Measurements from ENCODE around the gene MGAT5. TPM values are rescaled to one million over a fixed set of nuclear protein-coding genes. Genes with fewer than 3 reads are reported as not detected.

Gene MGAT5
- total and polyA plus RNA-seq, 3 experiments from 2014 or later, result 6.4 to 42.4 (median 40.9) TPM

- H3K4me1 ChIP-seq (ENCODE audit: insufficient read depth, low read length), result peaks cover 28% of the 10 kb centered on the region
- Mint-ChIP-seq H3K4me3 (no peak overlapping the region), H3K27me3 (peaks cover 0 to 2% of the 10 kb centered on the region in 2 donors), H3K4me1 (peaks cover 64 to 95% (median 83%) of the 10 kb centered on the region in 3 donors), H3K9me3 (no peaks in the 10 kb centered on the region), H3K36me3 (peaks cover 3 to 23% (median 4%) of the 10 kb centered on the region in 3 donors), H3K27ac (peak overlapping the region in 1 of 8 donors; percentile 7)
- H3K27me3 ChIP-seq (ENCODE audit: insufficient read depth, low read length, poor library complexity, severe bottlenecking), result no peaks in the 10 kb centered on the region
- CTCF ChIA-PET, result no interaction called here
- DNase-seq, result no peak
- no peaks in the 10 kb centered on the region for H3K36me3 ChIP-seq (ENCODE audit: insufficient read depth, low read length)
- H3K4me3 ChIP-seq (ENCODE audit: low read length), result no peak overlapping the region
- no peaks in the 10 kb centered on the region for H3K9me3 ChIP-seq (ENCODE audit: low read length)
- POLR2A ChIA-PET, result no interaction called here
- no peak overlapping the region for H3K27ac ChIP-seq (ENCODE audit: low read depth, low read length)
Measured at GRCh38 chr2:134279417-134279816, 25.5 kb downstream of the MGAT5 start.

- peaks cover 3 to 20% (median 4%) of the 10 kb centered on the region in 3 donors for H3K36me3 Mint-ChIP-seq
- no peak overlapping the region for H3K27ac ChIP-seq (ENCODE audit: low read depth, low read length)
- H3K27me3 Mint-ChIP-seq, result peaks cover 0 to 2% of the 10 kb centered on the region in 2 donors
- H3K36me3 ChIP-seq (ENCODE audit: insufficient read depth, low read length), result no peaks in the 10 kb centered on the region
- ChIA-PET POLR2A (no interaction called here), CTCF (interaction anchor here (0.9 kb wide), 1 partner anchor 87 kb away, joined by 3 read pairs; no protein-coding TSS in a partner anchor)
- H3K4me1 Mint-ChIP-seq, result peaks cover 58 to 92% (median 82%) of the 10 kb centered on the region in 3 donors
- H3K4me3 ChIP-seq (ENCODE audit: low read length), result no peak overlapping the region
- DNase-seq, result no peak
- no peaks in the 10 kb centered on the region for H3K9me3 ChIP-seq (ENCODE audit: low read length)
- no peak overlapping the region for H3K27ac Mint-ChIP-seq
- H3K4me1 ChIP-seq (ENCODE audit: insufficient read depth, low read length), result peaks cover 28% of the 10 kb centered on the region
- H3K4me3 Mint-ChIP-seq, result no peak overlapping the region
- H3K27me3 ChIP-seq (ENCODE audit: insufficient read depth, low read length, poor library complexity, severe bottlenecking), result no peaks in the 10 kb centered on the region
- H3K9me3 Mint-ChIP-seq, result no peaks in the 10 kb centered on the region
Measured at GRCh38 chr2:134280231-134280630, 26.4 kb downstream of the MGAT5 start.

- Histone ChIP-seq H3K27me3 (ENCODE audit: insufficient read depth, low read length, poor library complexity, severe bottlenecking) (no peaks in the 10 kb centered on the region), H3K27ac (ENCODE audit: low read depth, low read length) (no peak overlapping the region), H3K4me1 (ENCODE audit: insufficient read depth, low read length) (peaks cover 28% of the 10 kb centered on the region), H3K36me3 (ENCODE audit: insufficient read depth, low read length) (no peaks in the 10 kb centered on the region), H3K9me3 (ENCODE audit: low read length) (no peaks in the 10 kb centered on the region), H3K4me3 (ENCODE audit: low read length) (no peak overlapping the region)
- H3K4me3 Mint-ChIP-seq, result no peak overlapping the region
- no peaks in the 10 kb centered on the region for H3K9me3 Mint-ChIP-seq
- CTCF ChIA-PET, result interaction anchor here (0.9 kb wide), 1 partner anchor 87 kb away, joined by 3 read pairs; no protein-coding TSS in a partner anchor
- no peak for DNase-seq
- H3K36me3 Mint-ChIP-seq, result peaks cover 3 to 19% (median 4%) of the 10 kb centered on the region in 3 donors
- H3K27me3 Mint-ChIP-seq, result peaks cover 0 to 2% of the 10 kb centered on the region in 2 donors
- POLR2A ChIA-PET, result no interaction called here
- peak overlapping the region in 1 of 8 donors; percentile 72 for H3K27ac Mint-ChIP-seq
- peaks cover 55 to 92% (median 81%) of the 10 kb centered on the region in 3 donors for H3K4me1 Mint-ChIP-seq
Measured at GRCh38 chr2:134280726-134281125, 26.9 kb downstream of the MGAT5 start.

- ChIA-PET CTCF (interaction anchor here (0.9 to 1.4 kb wide), 3 partner anchors 32 to 130 kb away, joined by 3 to 4 read pairs (median 3); no protein-coding TSS in a partner anchor), POLR2A (interaction anchor here (1.3 kb wide), 1 partner anchor 101 kb away, joined by 7 read pairs; no protein-coding TSS in a partner anchor)
- peaks cover 32% of the 10 kb centered on the region for H3K4me1 ChIP-seq (ENCODE audit: insufficient read depth, low read length)
- H3K4me3 ChIP-seq (ENCODE audit: low read length), result no peak overlapping the region
- Mint-ChIP-seq H3K9me3 (no peaks in the 10 kb centered on the region), H3K27ac (peak overlapping the region in 4 of 8 donors; percentile 20 to 72 (median 55)), H3K4me1 (peaks cover 49 to 86% (median 76%) of the 10 kb centered on the region in 3 donors), H3K27me3 (peaks cover 0 to 2% of the 10 kb centered on the region in 2 donors), H3K36me3 (peaks cover 4 to 15% (median 9%) of the 10 kb centered on the region in 3 donors), H3K4me3 (peak overlapping the region in 5 of 7 donors; percentile 15 to 82 (median 37))
- no peak for DNase-seq
- H3K27me3 ChIP-seq (ENCODE audit: insufficient read depth, low read length, poor library complexity, severe bottlenecking), result no peaks in the 10 kb centered on the region
- no peaks in the 10 kb centered on the region for H3K9me3 ChIP-seq (ENCODE audit: low read length)
- no peak overlapping the region for H3K27ac ChIP-seq (ENCODE audit: low read depth, low read length)
- H3K36me3 ChIP-seq (ENCODE audit: insufficient read depth, low read length), result no peaks in the 10 kb centered on the region
Measured at GRCh38 chr2:134281815-134282419, 28.0 kb downstream of the MGAT5 start.

- Histone ChIP-seq H3K36me3 (ENCODE audit: insufficient read depth, low read length) (no peaks in the 10 kb centered on the region), H3K27ac (ENCODE audit: low read depth, low read length) (no peak overlapping the region), H3K27me3 (ENCODE audit: insufficient read depth, low read length, poor library complexity, severe bottlenecking) (no peaks in the 10 kb centered on the region), H3K9me3 (ENCODE audit: low read length) (no peaks in the 10 kb centered on the region), H3K4me1 (ENCODE audit: insufficient read depth, low read length) (peaks cover 41% of the 10 kb centered on the region), H3K4me3 (ENCODE audit: low read length) (peak overlapping the region; percentile 36)
- H3K36me3 Mint-ChIP-seq, result peaks cover 0 to 11% (median 10%) of the 10 kb centered on the region in 3 donors
- CTCF ChIA-PET, result interaction anchor here (0.9 to 1.6 kb wide), 3 partner anchors 37 to 129 kb away, joined by 3 to 7 read pairs (median 4); no protein-coding TSS in a partner anchor
- H3K27ac Mint-ChIP-seq, result peak overlapping the region in 7 of 8 donors; percentile 25 to 87 (median 72)
- peak in 3 of 5 donors; percentile 15 to 56 (median 21) for DNase-seq
- H3K27me3 Mint-ChIP-seq, result no peaks in the 10 kb centered on the region
- no peaks in the 10 kb centered on the region for H3K9me3 Mint-ChIP-seq
- peaks cover 44 to 79% (median 75%) of the 10 kb centered on the region in 3 donors for H3K4me1 Mint-ChIP-seq
- H3K4me3 Mint-ChIP-seq, result peak overlapping the region; percentile 20 to 82 (median 47)
- POLR2A ChIA-PET, result interaction anchor here (1.3 kb wide), 1 partner anchor 102 kb away, joined by 7 read pairs; no protein-coding TSS in a partner anchor
Measured at GRCh38 chr2:134282629-134283400, 28.9 kb downstream of the MGAT5 start.

- ChIA-PET POLR2A (interaction anchor here (1.1 kb wide), 1 partner anchor 12 kb away, joined by 3 read pairs; no protein-coding TSS in a partner anchor), CTCF (interaction anchor here (0.7 to 1.6 kb wide), 3 partner anchors 17 to 128 kb away, joined by 3 to 7 read pairs (median 3); no protein-coding TSS in a partner anchor)
- Histone ChIP-seq H3K4me3 (ENCODE audit: low read length) (no peak overlapping the region), H3K27me3 (ENCODE audit: insufficient read depth, low read length, poor library complexity, severe bottlenecking) (no peaks in the 10 kb centered on the region), H3K4me1 (ENCODE audit: insufficient read depth, low read length) (peaks cover 50% of the 10 kb centered on the region), H3K36me3 (ENCODE audit: insufficient read depth, low read length) (no peaks in the 10 kb centered on the region), H3K27ac (ENCODE audit: low read depth, low read length) (no peak overlapping the region), H3K9me3 (ENCODE audit: low read length) (no peaks in the 10 kb centered on the region)
- peak overlapping the region in 2 of 7 donors; percentile 12 to 49 for H3K4me3 Mint-ChIP-seq
- H3K4me1 Mint-ChIP-seq, result peaks cover 41 to 71% (median 66%) of the 10 kb centered on the region in 3 donors
- peaks cover 0 to 11% (median 10%) of the 10 kb centered on the region in 3 donors for H3K36me3 Mint-ChIP-seq
- H3K27me3 Mint-ChIP-seq, result no peaks in the 10 kb centered on the region
- H3K9me3 Mint-ChIP-seq, result no peaks in the 10 kb centered on the region
- no peak for DNase-seq
- peak overlapping the region in 4 of 8 donors; percentile 3 to 87 (median 56) for H3K27ac Mint-ChIP-seq
Measured at GRCh38 chr2:134283661-134284060, 29.8 kb downstream of the MGAT5 start.

- no peak for DNase-seq
- Mint-ChIP-seq H3K36me3 (peaks cover 0 to 10% (median 6%) of the 10 kb centered on the region in 3 donors), H3K4me1 (peaks cover 40 to 67% (median 62%) of the 10 kb centered on the region in 3 donors), H3K4me3 (no peak overlapping the region), H3K9me3 (no peaks in the 10 kb centered on the region), H3K27ac (peak overlapping the region in 3 of 8 donors; percentile 3 to 72 (median 6)), H3K27me3 (no peaks in the 10 kb centered on the region)
- Histone ChIP-seq H3K4me3 (ENCODE audit: low read length) (no peak overlapping the region), H3K27me3 (ENCODE audit: insufficient read depth, low read length, poor library complexity, severe bottlenecking) (no peaks in the 10 kb centered on the region), H3K36me3 (ENCODE audit: insufficient read depth, low read length) (no peaks in the 10 kb centered on the region), H3K27ac (ENCODE audit: low read depth, low read length) (no peak overlapping the region), H3K4me1 (ENCODE audit: insufficient read depth, low read length) (peaks cover 55% of the 10 kb centered on the region), H3K9me3 (ENCODE audit: low read length) (no peaks in the 10 kb centered on the region)
- CTCF ChIA-PET, result interaction anchor here (0.7 to 1.6 kb wide), 3 partner anchors 17 to 128 kb away, joined by 3 to 7 read pairs (median 3); no protein-coding TSS in a partner anchor
- POLR2A ChIA-PET, result interaction anchor here (1.1 kb wide), 1 partner anchor 13 kb away, joined by 3 read pairs; no protein-coding TSS in a partner anchor
Measured at GRCh38 chr2:134284119-134284670, 30.3 kb downstream of the MGAT5 start.

All from CD8-positive, alpha-beta memory T cell (primary cell).